ENCODE data around the gene PDSS1. TPM values are rescaled to one million over a fixed set of nuclear protein-coding genes. Genes with fewer than 3 reads are reported as not detected.

PDSS1 gene
- total and polyA plus RNA-seq, 9 of the 15 experiments (the other 6 are each of a cell fraction or from before 2014, with no cell fraction given): 11.0 to 59.5 (median 45.3) TPM

GRCh38 chr10:26755443-26755903 lies 58.0 kb downstream of the PDSS1 start (continued):
- no peak for TF ChIP-seq YY1 (IDR thresholded peaks at IDR 0.05; ENCODE audit: borderline replicate concordance in 1 of 3, control insufficient read depth in 1 of 3, extremely low read depth in 1 of 3, insufficient read depth in 3 of 3, insufficient read length in 1 of 3, insufficient replicate concordance in 2 of 3, low read depth in 1 of 3, low read length in 2 of 3)
- TF ChIP-seq FIP1L1 (IDR thresholded peaks at IDR 0.05; ENCODE audit: low read depth, low read length, poor library complexity, severe bottlenecking): no peak
- TF ChIP-seq SRSF9 (IDR thresholded peaks at IDR 0.05; ENCODE audit: borderline replicate concordance, low read depth, low read length): no peak
- TF ChIP-seq CC2D1A (IDR thresholded peaks at IDR 0.05): peak; percentile 20; the same call in 1 of the 2 replicates
- TF ChIP-seq MAFG (tag; conservative IDR thresholded peaks at IDR 0.05): peak; percentile 93
- no peak for TF ChIP-seq ETV5 (CRISPR knock-in tag; IDR thresholded peaks at IDR 0.05; ENCODE audit: low read depth)
- TF ChIP-seq MIER1 (IDR thresholded peaks at IDR 0.05; ENCODE audit: low read depth): peak; percentile 76; the same call in 1 of the 2 replicates
- peak; percentile 94 for TF ChIP-seq ATF3 (IDR thresholded peaks at IDR 0.05)
- TF ChIP-seq ATF3 (CRISPR knock-in tag; conservative IDR thresholded peaks at IDR 0.05): no peak
- TF ChIP-seq MTA1 (IDR thresholded peaks at IDR 0.05; ENCODE audit: borderline replicate concordance): peak; percentile 54; the same call in 1 of the 2 replicates
- TF ChIP-seq SPI1 (IDR thresholded peaks at IDR 0.05; ENCODE audit: borderline replicate concordance, low read depth, low read length): peak; percentile 89
- TF ChIP-seq FOXK2 (conservative IDR thresholded peaks at IDR 0.05 in 1 of 2, IDR thresholded peaks at IDR 0.05 in 1 of 2; ENCODE audit: low read depth in 2 of 2): peak; percentile 40 to 63; a peak in 1 of 4 replicates
- no peak for TF ChIP-seq CHD4 (IDR thresholded peaks at IDR 0.05; ENCODE audit: insufficient read depth, insufficient replicate concordance, low read depth, low read length, poor library complexity, severe bottlenecking)
- no peak for TF ChIP-seq ZNF232 (CRISPR knock-in tag; IDR thresholded peaks at IDR 0.05)
- peak; percentile 64; the same call in 1 of the 2 replicates for TF ChIP-seq DPF2 (IDR thresholded peaks at IDR 0.05)
- TF ChIP-seq FOSL1 (tag; conservative IDR thresholded peaks at IDR 0.05): peak; percentile 80
- peak; percentile 61; the same call in 1 of the 2 replicates for TF ChIP-seq CHAMP1 (IDR thresholded peaks at IDR 0.05)
- TF ChIP-seq MLLT1 (IDR thresholded peaks at IDR 0.05): peak in 1 of 2 experiments; percentile 36; a peak in 1 of 4 replicates
- TF ChIP-seq ZNF444 (CRISPR knock-in tag; IDR thresholded peaks at IDR 0.05): 0 out of 2 replicates have a peak, but pooled peaks have one; percentile 29
- TF ChIP-seq MAFF (IDR thresholded peaks at IDR 0.05; ENCODE audit: low read length): peak; percentile 78
- TF ChIP-seq MEIS2 (IDR thresholded peaks at IDR 0.05; ENCODE audit: partially characterized antibody): no peak

All from K562 (cell line).